HUES64 (cell line): ENCODE results near the gene ULBP1.
A peak's percentile ranks its signal among the peaks of the same experiment; 100 is the strongest.
"Not testable (repeated sequence)": the region's sequence is repeated elsewhere in the genome, so short reads cannot be mapped to it uniquely, and the experiment has no call there.

Experiments used
- H3K27ac ChIP-seq: 2 replicates; pipeline ENCODE4 v1.7.0; 2013; ENCODE audit warnings: low read depth, low read length, inconsistent platforms
- H3K27me3 ChIP-seq: 2 replicates; pipeline ENCODE4 v1.6.1; 2013; ENCODE audit warnings: mild to moderate bottlenecking, low read length; ENCODE audit not compliant: insufficient read depth
- H3K36me3 ChIP-seq: 2 replicates; pipeline ENCODE4 v1.6.1; 2013; ENCODE audit warnings: mild to moderate bottlenecking, low read length; ENCODE audit not compliant: insufficient read depth
- H3K4me1 ChIP-seq: 2 replicates; pipeline ENCODE4 v1.6.1; 2013; ENCODE audit warnings: mild to moderate bottlenecking, low read length, moderate library complexity; ENCODE audit not compliant: insufficient read depth
- H3K4me3 ChIP-seq: 2 replicates; pipeline ENCODE4 v1.5.1; 2013; ENCODE audit warnings: mild to moderate bottlenecking, low read length, moderate library complexity
- H3K9ac ChIP-seq: 2 replicates; pipeline ENCODE4 v1.6.1; 2013; ENCODE audit warnings: mild to moderate bottlenecking, low read depth, low read length
- H3K9me3 ChIP-seq: 2 replicates; pipeline ENCODE4 v1.6.1; 2013; ENCODE audit warnings: low read depth, low read length; ENCODE audit not compliant: insufficient read depth
- WGBS: fragments of 150-250, 120-280 bp; methylation state at CpG from one replicate; pipeline ENCODE4 v1.1.7; 2013; ENCODE audit warnings: missing lambda C conversion rate; 5-methylcytosine and 5-hydroxymethylcytosine counted together

ULBP1 gene

GRCh38 chr6:149983145-149983544 is 19.4 kb downstream of the ULBP1 start:
- Histone ChIP-seq H3K27me3 (peaks cover 90% of the 10 kb centered on the region), H3K36me3 (no peaks in the 10 kb centered on the region), H3K9ac (no peak overlapping the region), H3K4me3 (no peak overlapping the region), H3K9me3 (no peaks in the 10 kb centered on the region; the same call in 1 of the 2 replicates), H3K4me1 (no peaks in the 10 kb centered on the region), H3K27ac (no peak overlapping the region)
- WGBS, result 16% methylated on average over 8 of the region's 9 CpGs

- Histone ChIP-seq H3K36me3 (no peaks in the 10 kb centered on the region), H3K27me3 (peaks cover 90% of the 10 kb centered on the region), H3K4me1 (no peaks in the 10 kb centered on the region), H3K4me3 (no peak overlapping the region), H3K27ac (no peak overlapping the region), H3K9ac (no peak overlapping the region), H3K9me3 (no peaks in the 10 kb centered on the region; the same call in 1 of the 2 replicates)
- 79% methylated on average over 5 of the region's 5 CpGs for WGBS
These were observed 21.0 kb downstream of the ULBP1 start for GRCh38 chr6:149984773-149985172.

GRCh38 chr6:149985481-149985937 is 21.8 kb downstream of the ULBP1 start:
- H3K4me1 ChIP-seq, result no peaks in the 10 kb centered on the region
- H3K27me3 ChIP-seq, result peaks cover 93% of the 10 kb centered on the region
- no peak overlapping the region for H3K27ac ChIP-seq
- H3K9ac ChIP-seq, result no peak overlapping the region
- H3K4me3 ChIP-seq, result no peak overlapping the region
- H3K36me3 ChIP-seq, result no peaks in the 10 kb centered on the region
- 53% methylated on average over 5 of the region's 5 CpGs for WGBS
- no peaks in the 10 kb centered on the region; the same call in 1 of the 2 replicates for H3K9me3 ChIP-seq

- no peaks in the 10 kb centered on the region for H3K36me3 ChIP-seq
- H3K27me3 ChIP-seq, result peaks cover 93% of the 10 kb centered on the region
- H3K9ac ChIP-seq, result no peak overlapping the region
- 58% methylated on average over 1 of the region's 2 CpGs for WGBS
- no peak overlapping the region for H3K27ac ChIP-seq
- H3K4me1 ChIP-seq, result no peaks in the 10 kb centered on the region
- H3K4me3 ChIP-seq, result no peak overlapping the region
- no peaks in the 10 kb centered on the region; the same call in 1 of the 2 replicates for H3K9me3 ChIP-seq
These were observed 23.9 kb downstream of the ULBP1 start for GRCh38 chr6:149987602-149988107.

GRCh38 chr6:149988550-149989346 is 25.0 kb downstream of the ULBP1 start:
- H3K4me3 ChIP-seq, result no peak overlapping the region
- no peak overlapping the region for H3K9ac ChIP-seq
- 9% methylated on average over 14 of the region's 17 CpGs for WGBS
- H3K9me3 ChIP-seq, result no peaks in the 10 kb centered on the region; the same call in 1 of the 2 replicates
- no peak overlapping the region for H3K27ac ChIP-seq
- peaks cover 95% of the 10 kb centered on the region for H3K27me3 ChIP-seq
- no peaks in the 10 kb centered on the region for H3K36me3 ChIP-seq
- H3K4me1 ChIP-seq, result no peaks in the 10 kb centered on the region

GRCh38 chr6:149990212-149990660 is 26.5 kb downstream of the ULBP1 start:
- Histone ChIP-seq H3K36me3 (no peaks in the 10 kb centered on the region), H3K27ac (no peak overlapping the region; the same call in 1 of the 2 replicates), H3K9ac (no peak overlapping the region), H3K4me1 (no peaks in the 10 kb centered on the region), H3K27me3 (peaks cover 100% of the 10 kb centered on the region), H3K4me3 (peak overlapping the region; percentile 41), H3K9me3 (no peaks in the 10 kb centered on the region; the same call in 1 of the 2 replicates)
- 1% methylated on average over 32 of the region's 32 CpGs for WGBS

GRCh38 chr6:149990661-149991471 is 27.1 kb downstream of the ULBP1 start:
- H3K4me1 ChIP-seq, result no peaks in the 10 kb centered on the region
- H3K9me3 ChIP-seq, result no peaks in the 10 kb centered on the region; the same call in 1 of the 2 replicates
- no peak overlapping the region; the same call in 1 of the 2 replicates for H3K27ac ChIP-seq
- peak overlapping the region; percentile 41 for H3K4me3 ChIP-seq
- H3K36me3 ChIP-seq, result no peaks in the 10 kb centered on the region
- H3K9ac ChIP-seq, result no peak overlapping the region
- H3K27me3 ChIP-seq, result peaks cover 100% of the 10 kb centered on the region
- under 1% methylated on average over 48 of the region's 49 CpGs for WGBS

GRCh38 chr6:149991472-149991795 is 27.7 kb downstream of the ULBP1 start:
- Histone ChIP-seq H3K4me3 (peak overlapping the region; percentile 41), H3K27me3 (peaks cover 100% of the 10 kb centered on the region)
- not testable (repeated sequence) for H3K4me1 ChIP-seq, H3K9me3 ChIP-seq, H3K9ac ChIP-seq, H3K36me3 ChIP-seq, H3K27ac ChIP-seq
- 5% methylated on average over 7 of the region's 7 CpGs for WGBS

GRCh38 chr6:149991838-149992237 is 28.1 kb downstream of the ULBP1 start:
- no peaks in the 10 kb centered on the region for H3K4me1 ChIP-seq
- H3K36me3 ChIP-seq, result no peaks in the 10 kb centered on the region
- no peak overlapping the region for H3K9ac ChIP-seq
- H3K27ac ChIP-seq, result no peak overlapping the region
- no peak overlapping the region for H3K4me3 ChIP-seq
- H3K9me3 ChIP-seq, result no peaks in the 10 kb centered on the region; the same call in 1 of the 2 replicates
- 65% methylated on average over 4 of the region's 4 CpGs for WGBS
- H3K27me3 ChIP-seq, result peaks cover 97% of the 10 kb centered on the region

- Histone ChIP-seq H3K4me1 (no peaks in the 10 kb centered on the region), H3K27me3 (peaks cover 68% of the 10 kb centered on the region)
- 79% methylated on average over 6 of the region's 6 CpGs for WGBS
These were observed 31.6 kb downstream of the ULBP1 start for GRCh38 chr6:149995235-149995750.

GRCh38 chr6:149995971-149996370 is 32.2 kb downstream of the ULBP1 start:
- no peaks in the 10 kb centered on the region for H3K9me3 ChIP-seq
- H3K36me3 ChIP-seq, result no peaks in the 10 kb centered on the region
- WGBS, result 87% methylated on average over 7 of the region's 7 CpGs
- H3K4me3 ChIP-seq, result no peak overlapping the region
- H3K4me1 ChIP-seq, result no peaks in the 10 kb centered on the region
- H3K27me3 ChIP-seq, result peaks cover 65% of the 10 kb centered on the region
- H3K27ac ChIP-seq, result no peak overlapping the region
- no peak overlapping the region for H3K9ac ChIP-seq

More at GRCh38 chr6:149995235-149995750, 31.6 kb downstream of the ULBP1 start:
- Histone ChIP-seq H3K4me3 (no peak overlapping the region), H3K9me3 (no peaks in the 10 kb centered on the region), H3K36me3 (no peaks in the 10 kb centered on the region), H3K9ac (no peak overlapping the region), H3K27ac (no peak overlapping the region)
